ENCODE data around the gene JMJD7. TPM values are rescaled to one million over a fixed set of nuclear protein-coding genes. Genes with fewer than 3 reads are reported as not detected.

The JMJD7 gene
- total RNA-seq, 1 experiment from 2014 or later, result 11.7 TPM

GRCh38 chr15:41817781-41818180, 10.1 kb upstream of the JMJD7 start:
- TF ChIP-seq EZH2 (IDR thresholded peaks at IDR 0.05; ENCODE audit: low read depth), result no peak
- no peak for TF ChIP-seq CTCF (conservative IDR thresholded peaks at IDR 0.05)
- Histone ChIP-seq H3K27ac (no peak overlapping the region), H3K9me3 (ENCODE audit: insufficient read depth, low read depth) (no peaks in the 10 kb centered on the region), H3K4me2 (no peak overlapping the region), H2AFZ (no peak overlapping the region), H3K27me3 (ENCODE audit: insufficient read depth, low read depth) (no peaks in the 10 kb centered on the region), H3K36me3 (ENCODE audit: low read depth) (no peaks in the 10 kb centered on the region), H4K20me1 (ENCODE audit: insufficient read depth) (no peaks in the 10 kb centered on the region), H3F3A (ENCODE audit: insufficient read depth, low read depth) (no peaks in the 10 kb centered on the region), H3K4me1 (replicated peaks; ENCODE audit: insufficient read depth) (no peaks in the 10 kb centered on the region), H3K79me2 (ENCODE audit: low read depth) (no peaks in the 10 kb centered on the region), H3K4me3 (no peak overlapping the region), H3K9me2 (ENCODE audit: insufficient read depth) (no peaks in the 10 kb centered on the region)
- DNase-seq, result no peak
- BruUV-seq (replicated peaks), result no TSS peak
- POLR2A ChIA-PET (ENCODE audit: unreplicated experiment), result no interaction called here
- CTCF ChIA-PET, result interaction anchor here (0.5 to 0.6 kb wide), 2 partner anchors 20 to 44 kb away, joined by 3 to 4 read pairs; no protein-coding TSS in a partner anchor
- intact Hi-C loops (cut with micrococcal nuclease; ENCODE audit: unreplicated experiment), result loop anchor here (10.0 kb wide), 1 partner anchor 263 kb away; the partner anchor contains the start of gene TYRO3

DNA sequence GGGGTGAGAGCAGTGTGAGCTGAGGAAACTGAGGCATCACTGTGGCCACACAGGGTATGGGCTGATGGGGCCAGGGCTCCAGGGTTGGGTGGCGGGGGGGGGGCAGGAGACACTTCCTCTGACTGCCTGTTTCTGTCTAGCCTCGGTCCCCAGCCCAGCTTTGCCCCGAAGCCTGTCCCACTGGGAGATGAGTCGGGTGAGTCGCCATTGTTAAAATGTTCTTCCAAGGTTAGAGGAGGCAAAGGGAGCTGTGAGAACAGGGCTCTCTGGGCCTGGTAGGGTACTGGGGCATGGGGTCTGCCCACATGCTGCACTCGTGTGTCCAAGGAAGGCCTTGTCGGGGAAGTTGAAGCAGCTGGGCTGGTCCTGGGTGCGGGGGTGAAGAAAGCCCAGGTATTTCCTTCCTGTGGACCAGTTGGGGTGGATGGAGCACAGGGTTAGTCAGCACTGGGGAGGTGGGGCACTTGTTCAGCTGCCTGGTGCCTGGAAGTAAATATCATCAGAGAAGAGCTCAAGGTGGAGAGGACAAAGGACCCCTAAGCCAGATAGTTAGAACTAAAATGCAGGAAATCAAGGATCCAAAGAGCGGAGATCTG, 8.3 kb upstream of the JMJD7 start:
- no peaks in the 10 kb centered on the region for H3K9me2 ChIP-seq (ENCODE audit: insufficient read depth)
- ChIA-PET CTCF (interaction anchor here (0.6 kb wide), 1 partner anchor 95 kb away, joined by 4 read pairs; no protein-coding TSS in a partner anchor), POLR2A (ENCODE audit: unreplicated experiment) (no interaction called here)
- no peaks in the 10 kb centered on the region for H4K20me1 ChIP-seq (ENCODE audit: insufficient read depth)
- H3K79me2 ChIP-seq (ENCODE audit: low read depth), result no peaks in the 10 kb centered on the region
- DNase-seq, result no peak
- no peaks in the 10 kb centered on the region for H3K27me3 ChIP-seq (ENCODE audit: insufficient read depth, low read depth)
- H3K36me3 ChIP-seq (ENCODE audit: low read depth), result no peaks in the 10 kb centered on the region
- H3F3A ChIP-seq (ENCODE audit: insufficient read depth, low read depth), result no peaks in the 10 kb centered on the region
- no peak overlapping the region for H3K27ac ChIP-seq
- H2AFZ ChIP-seq, result no peak overlapping the region
- H3K9me3 ChIP-seq (ENCODE audit: insufficient read depth, low read depth), result no peaks in the 10 kb centered on the region
- TF ChIP-seq EZH2 (IDR thresholded peaks at IDR 0.05; ENCODE audit: low read depth) (no peak), CTCF (conservative IDR thresholded peaks at IDR 0.05) (no peak)
- no peak overlapping the region for H3K4me3 ChIP-seq
- no peak overlapping the region for H3K4me2 ChIP-seq
- BruUV-seq (replicated peaks), result no TSS peak
- H3K4me1 ChIP-seq (replicated peaks; ENCODE audit: insufficient read depth), result no peaks in the 10 kb centered on the region
- intact Hi-C loops (cut with micrococcal nuclease; ENCODE audit: unreplicated experiment), result loop anchor here (10.0 kb wide), 1 partner anchor 265 kb away; the partner anchor contains the start of gene TYRO3

DNA sequence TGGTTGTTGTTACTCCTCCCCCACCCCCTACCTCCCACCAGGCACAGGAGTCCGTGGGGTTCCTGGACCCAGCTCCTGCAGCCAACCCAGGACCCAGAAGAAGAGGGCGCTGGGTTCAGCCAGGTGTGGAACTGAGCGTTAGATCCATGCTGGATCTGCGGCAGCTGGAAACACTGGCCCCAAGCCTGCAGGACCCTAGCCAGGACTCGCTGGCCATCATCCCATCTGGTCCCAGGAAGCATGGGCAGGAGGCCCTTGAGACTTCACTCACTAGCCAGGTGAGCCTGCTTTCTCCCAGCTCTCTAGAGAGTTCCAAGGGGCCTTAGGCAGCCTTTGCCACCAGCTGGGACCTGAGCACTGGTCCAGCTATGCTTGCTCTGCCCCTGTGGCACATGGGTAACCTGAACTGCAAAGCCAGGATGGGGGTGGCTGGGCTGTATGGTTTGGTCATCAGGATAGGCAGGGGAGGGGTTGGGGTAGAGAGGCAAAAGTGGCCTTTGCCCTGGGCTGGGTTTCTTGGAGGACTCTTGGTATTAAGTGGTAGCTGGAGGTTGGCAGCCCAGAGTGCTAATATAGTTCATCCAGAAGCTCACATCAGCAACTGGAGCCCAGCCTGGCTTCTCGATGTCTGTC, 7.0 kb upstream of the JMJD7 start:
- H3K27ac ChIP-seq, result no peak overlapping the region
- H3K4me3 ChIP-seq, result no peak overlapping the region
- BruUV-seq (replicated peaks), result no TSS peak
- CTCF ChIA-PET, result interaction anchor here (0.7 kb wide), 1 partner anchor 84 kb away, joined by 4 read pairs; no protein-coding TSS in a partner anchor
- intact Hi-C loops (cut with micrococcal nuclease; ENCODE audit: unreplicated experiment), result no loop called here
- H3K4me1 ChIP-seq (replicated peaks; ENCODE audit: insufficient read depth), result no peaks in the 10 kb centered on the region
- POLR2A ChIA-PET (ENCODE audit: unreplicated experiment), result no interaction called here
- H4K20me1 ChIP-seq (ENCODE audit: insufficient read depth), result no peaks in the 10 kb centered on the region
- H3F3A ChIP-seq (ENCODE audit: insufficient read depth, low read depth), result no peaks in the 10 kb centered on the region
- no peaks in the 10 kb centered on the region for H3K9me2 ChIP-seq (ENCODE audit: insufficient read depth)
- no peaks in the 10 kb centered on the region for H3K27me3 ChIP-seq (ENCODE audit: insufficient read depth, low read depth)
- H3K4me2 ChIP-seq, result no peak overlapping the region
- no peak for TF ChIP-seq CTCF (conservative IDR thresholded peaks at IDR 0.05)
- no peak for TF ChIP-seq EZH2 (IDR thresholded peaks at IDR 0.05; ENCODE audit: low read depth)
- H3K79me2 ChIP-seq (ENCODE audit: low read depth), result no peaks in the 10 kb centered on the region
- no peaks in the 10 kb centered on the region for H3K9me3 ChIP-seq (ENCODE audit: insufficient read depth, low read depth)
- no peaks in the 10 kb centered on the region for H3K36me3 ChIP-seq (ENCODE audit: low read depth)
- DNase-seq, result no peak
- H2AFZ ChIP-seq, result no peak overlapping the region
